Measurements from ENCODE around the gene SPECC1. TPM values are rescaled to one million over a fixed set of nuclear protein-coding genes. Genes with fewer than 3 reads are reported as not detected.
"Not testable (repeated sequence)": the region's sequence is repeated elsewhere in the genome, so short reads cannot be mapped to it uniquely, and the experiment has no call there.

The SPECC1 gene
- total RNA-seq, 2 experiments from 2014 or later, result 13.7 to 17.4 TPM

DNA sequence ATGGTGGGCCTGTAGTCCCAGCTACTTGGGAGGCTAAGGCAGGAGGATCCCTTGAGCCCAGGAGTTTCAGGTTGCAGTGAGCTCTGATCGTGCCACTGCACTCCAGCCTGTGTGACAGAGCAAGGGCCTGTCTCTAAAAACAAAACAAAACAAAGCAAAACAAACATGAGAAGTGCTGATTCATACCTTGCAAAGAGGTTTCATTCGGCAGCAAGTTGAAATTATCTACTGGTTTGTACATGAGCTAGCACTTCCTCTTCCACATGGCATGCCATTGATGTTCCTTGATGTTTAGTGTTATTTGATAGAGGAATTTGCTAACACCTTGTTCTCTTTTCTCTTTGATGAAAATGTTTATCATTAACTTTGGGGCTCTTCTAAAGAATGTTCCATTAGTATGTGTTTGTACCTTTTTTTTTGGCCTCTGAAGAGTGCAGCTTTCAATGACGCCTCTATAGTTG lies 50.6 kb downstream of the SPECC1 start:
- peaks cover 12% of the 10 kb centered on the region for H3K4me1 Mint-ChIP-seq (ENCODE audit: low read depth)
- DNase-seq, result no peak
- no peaks in the 10 kb centered on the region for H3K36me3 Mint-ChIP-seq (ENCODE audit: low read depth)
- no peak overlapping the region for H3K4me3 Mint-ChIP-seq
- no peak overlapping the region for H3K27ac Mint-ChIP-seq
- intact Hi-C loops (cut with micrococcal nuclease), result loop anchor here (10.0 kb wide), 1 partner anchor 55 kb away; the partner anchor contains the start of gene SPECC1
- H3K27me3 Mint-ChIP-seq (ENCODE audit: low read depth), result no peaks in the 10 kb centered on the region
- no peaks in the 10 kb centered on the region for H3K9me3 Mint-ChIP-seq
- CTCF ChIA-PET, result interaction anchor here (1.5 kb wide), 1 partner anchor 51 kb away, joined by 3 read pairs; the partner anchor contains the start of gene SPECC1

DNA sequence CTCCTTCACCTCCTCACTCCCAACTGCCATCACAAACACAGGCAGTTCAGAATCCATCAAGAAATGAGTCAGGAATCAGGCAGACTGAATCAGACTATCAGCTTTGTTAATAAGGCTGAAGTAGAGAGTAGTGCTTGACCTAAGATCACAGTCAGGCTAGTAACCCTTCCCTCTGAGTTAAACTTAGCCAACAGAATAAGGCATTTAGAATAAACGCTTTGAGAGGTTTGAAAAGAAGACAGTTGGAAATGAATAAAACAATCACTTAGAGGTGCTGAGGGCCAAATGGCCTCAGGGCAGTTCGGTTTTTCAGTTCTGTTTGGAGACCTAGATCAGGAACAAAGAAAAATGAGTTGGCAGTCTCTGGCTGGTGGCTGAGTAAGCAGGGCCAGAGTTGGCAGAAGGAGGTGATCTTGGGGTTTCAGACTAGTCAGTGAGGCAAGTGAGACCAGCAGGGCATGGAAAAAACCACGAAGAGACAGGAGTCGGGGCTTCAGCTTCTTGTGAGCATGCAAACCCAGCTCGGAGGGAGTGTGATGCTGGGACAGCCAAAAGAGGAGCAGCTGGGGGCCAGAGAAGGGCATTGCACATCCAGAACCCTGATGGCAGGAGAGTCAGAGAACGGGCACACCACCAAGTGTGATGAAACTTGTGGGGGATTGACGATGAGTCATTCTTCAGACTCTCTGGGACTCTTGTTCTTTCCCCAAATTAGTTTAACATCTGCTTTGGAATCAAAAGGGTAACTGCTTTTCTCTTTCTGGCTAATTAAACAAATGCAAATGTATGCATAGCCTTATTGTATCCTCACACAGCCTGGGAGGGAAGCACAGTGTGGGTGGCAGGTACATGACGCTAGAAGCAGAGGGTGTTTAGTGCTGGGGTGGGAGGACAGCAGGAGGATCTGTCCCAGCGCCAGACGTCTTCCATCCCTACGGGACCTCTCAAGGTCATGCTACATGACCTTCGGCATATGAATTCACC lies 54.8 kb downstream of the SPECC1 start:
- peak; percentile 32 for DNase-seq
- no peak overlapping the region for H3K4me3 Mint-ChIP-seq
- H3K9me3 Mint-ChIP-seq, result no peaks in the 10 kb centered on the region
- H3K36me3 Mint-ChIP-seq (ENCODE audit: low read depth), result no peaks in the 10 kb centered on the region
- peaks cover 13% of the 10 kb centered on the region for H3K4me1 Mint-ChIP-seq (ENCODE audit: low read depth)
- CTCF ChIA-PET, result interaction anchor here (0.6 kb wide), 1 partner anchor 480 kb away, joined by 8 read pairs; no protein-coding TSS in a partner anchor
- H3K27me3 Mint-ChIP-seq (ENCODE audit: low read depth), result no peaks in the 10 kb centered on the region
- intact Hi-C loops (cut with micrococcal nuclease), result loop anchor here (10.0 kb wide), 1 partner anchor 59 kb away; the partner anchor contains the start of gene SPECC1
- peak overlapping the region; percentile 3 for H3K27ac Mint-ChIP-seq

DNA sequence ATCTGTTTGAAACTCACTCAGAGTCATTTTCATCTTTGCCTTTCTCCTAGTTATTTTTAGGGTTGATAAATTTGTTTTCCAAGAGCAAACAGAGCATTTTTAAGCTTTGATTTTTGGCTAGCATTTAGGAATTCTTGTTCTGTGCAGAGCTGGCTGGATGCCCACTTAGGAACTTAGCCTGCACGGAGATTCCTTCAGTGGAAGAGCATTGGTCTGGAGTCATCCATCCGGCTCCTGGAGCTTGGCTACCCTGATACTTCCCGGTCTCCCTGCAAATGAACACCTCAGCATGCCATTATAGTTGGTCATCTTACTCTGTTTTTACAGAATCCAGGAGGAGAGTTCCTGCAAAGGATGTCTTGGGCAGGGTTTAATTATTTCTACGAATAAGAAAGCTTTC lies 57.1 kb downstream of the SPECC1 start:
- Mint-ChIP-seq H3K27me3 (ENCODE audit: low read depth) (no peaks in the 10 kb centered on the region), H3K4me3 (no peak overlapping the region), H3K4me1 (ENCODE audit: low read depth) (peaks cover 13% of the 10 kb centered on the region), H3K36me3 (ENCODE audit: low read depth) (no peaks in the 10 kb centered on the region), H3K27ac (no peak overlapping the region), H3K9me3 (no peaks in the 10 kb centered on the region)
- CTCF ChIA-PET, result no interaction called here
- no peak for DNase-seq
- intact Hi-C loops (cut with micrococcal nuclease), result loop anchor here (10.0 kb wide), 1 partner anchor 61 kb away; the partner anchor contains the start of gene SPECC1

DNA sequence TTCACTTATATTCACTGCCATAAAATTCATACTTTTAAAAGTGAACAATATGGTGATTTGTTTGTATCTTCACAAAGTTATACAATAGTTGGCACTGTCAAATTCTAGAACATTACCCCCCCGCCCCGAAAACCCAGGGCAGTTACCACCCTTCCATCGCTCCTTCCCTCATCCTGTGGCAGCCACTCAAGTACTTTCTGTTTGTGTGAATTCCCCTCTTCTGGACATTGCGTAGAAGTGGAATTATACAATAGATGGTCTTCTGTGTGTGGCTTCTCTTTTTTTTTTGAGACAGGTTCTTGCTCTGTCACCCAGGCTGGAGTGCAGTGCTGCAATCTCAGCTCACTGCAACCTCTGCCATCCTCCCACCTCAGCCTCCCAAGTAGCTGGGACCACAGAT lies 58.6 kb downstream of the SPECC1 start:
- Mint-ChIP-seq H3K9me3 (no peaks in the 10 kb centered on the region), H3K4me1 (ENCODE audit: low read depth) (peaks cover 13% of the 10 kb centered on the region), H3K36me3 (ENCODE audit: low read depth) (no peaks in the 10 kb centered on the region), H3K4me3 (no peak overlapping the region), H3K27me3 (ENCODE audit: low read depth) (no peaks in the 10 kb centered on the region), H3K27ac (no peak overlapping the region)
- CTCF ChIA-PET, result no interaction called here
- intact Hi-C loops (cut with micrococcal nuclease), result loop anchor here (10.0 kb wide), 1 partner anchor 63 kb away; the partner anchor contains the start of gene SPECC1
- no peak for DNase-seq

DNA sequence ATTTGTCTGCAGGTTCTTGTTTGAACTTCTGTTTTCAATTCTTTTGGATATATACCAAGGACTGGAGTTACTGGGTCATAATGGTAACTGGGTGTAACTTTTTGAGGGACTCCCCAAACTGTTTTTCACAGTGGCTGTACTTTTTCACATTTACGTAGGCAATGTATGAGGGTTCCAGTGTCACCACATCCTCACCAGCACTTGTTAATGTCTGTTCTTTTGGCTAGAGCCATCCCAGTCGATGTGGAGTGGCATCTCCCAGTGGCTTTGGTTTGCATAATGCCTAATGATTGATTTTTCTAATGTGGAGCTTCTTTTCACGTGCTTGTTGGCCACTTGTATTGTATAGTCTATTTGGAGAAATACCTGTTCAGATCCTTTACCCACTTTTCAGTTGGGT lies 59.3 kb downstream of the SPECC1 start:
- H3K4me1 Mint-ChIP-seq (ENCODE audit: low read depth), result peaks cover 18% of the 10 kb centered on the region
- no peak overlapping the region for H3K27ac Mint-ChIP-seq
- DNase-seq, result no peak
- H3K4me3 Mint-ChIP-seq, result no peak overlapping the region
- H3K36me3 Mint-ChIP-seq (ENCODE audit: low read depth), result no peaks in the 10 kb centered on the region
- intact Hi-C loops (cut with micrococcal nuclease), result loop anchor here (10.0 kb wide), 1 partner anchor 64 kb away; the partner anchor contains the start of gene SPECC1
- H3K9me3 Mint-ChIP-seq, result no peaks in the 10 kb centered on the region
- H3K27me3 Mint-ChIP-seq (ENCODE audit: low read depth), result no peaks in the 10 kb centered on the region
- CTCF ChIA-PET, result no interaction called here

DNA sequence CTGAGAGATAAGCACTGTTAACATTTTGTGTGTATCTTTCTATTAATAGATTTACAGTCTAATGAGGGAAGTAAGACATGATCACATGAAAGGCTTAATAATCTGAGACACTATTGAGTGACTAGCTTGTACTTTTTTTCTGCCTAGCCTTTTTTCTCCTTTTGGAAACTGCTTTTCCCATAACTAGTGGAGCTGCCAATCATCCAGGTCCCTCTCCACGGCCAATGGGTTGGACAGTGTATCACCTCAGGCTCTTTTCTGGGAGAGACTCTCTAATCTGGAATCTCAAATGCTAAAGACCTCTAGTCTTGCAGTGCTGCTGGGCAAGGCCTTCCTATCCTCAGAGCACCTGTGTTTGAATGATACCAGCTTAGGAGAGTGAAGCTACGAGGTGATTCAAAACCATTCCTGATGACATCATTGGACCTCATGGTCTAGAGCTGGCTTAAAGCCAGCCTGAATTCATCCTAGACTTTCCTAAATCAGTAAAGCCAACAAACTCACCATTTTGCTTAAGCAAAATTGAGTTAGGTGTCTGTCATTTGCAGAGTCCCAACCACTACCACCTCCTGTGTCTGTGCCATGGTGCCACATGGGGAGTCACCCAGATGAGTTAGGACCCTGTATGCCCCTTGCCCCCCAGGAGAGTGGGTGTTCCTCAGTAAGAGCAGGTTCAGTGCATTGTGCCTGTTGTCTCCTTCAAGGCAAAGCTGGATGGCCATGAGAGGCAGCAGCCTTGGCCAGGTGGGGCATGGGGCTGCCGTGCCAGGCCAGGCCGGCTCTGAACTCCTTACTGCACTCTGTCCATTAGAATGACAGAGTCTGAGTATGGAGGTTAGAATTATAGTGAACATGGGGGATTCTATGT lies 62.9 kb downstream of the SPECC1 start:
- no peaks in the 10 kb centered on the region for H3K9me3 Mint-ChIP-seq
- intact Hi-C loops (cut with micrococcal nuclease), result no loop called here
- DNase-seq, result no peak
- H3K27ac Mint-ChIP-seq, result no peak overlapping the region
- no peak overlapping the region for H3K4me3 Mint-ChIP-seq
- H3K27me3 Mint-ChIP-seq (ENCODE audit: low read depth), result peaks cover 2% of the 10 kb centered on the region
- CTCF ChIA-PET, result interaction anchor here (0.6 to 0.8 kb wide), 2 partner anchors 37 to 79 kb away, joined by 3 to 4 read pairs; no protein-coding TSS in a partner anchor
- peaks cover 17% of the 10 kb centered on the region for H3K4me1 Mint-ChIP-seq (ENCODE audit: low read depth)
- no peaks in the 10 kb centered on the region for H3K36me3 Mint-ChIP-seq (ENCODE audit: low read depth)

DNA sequence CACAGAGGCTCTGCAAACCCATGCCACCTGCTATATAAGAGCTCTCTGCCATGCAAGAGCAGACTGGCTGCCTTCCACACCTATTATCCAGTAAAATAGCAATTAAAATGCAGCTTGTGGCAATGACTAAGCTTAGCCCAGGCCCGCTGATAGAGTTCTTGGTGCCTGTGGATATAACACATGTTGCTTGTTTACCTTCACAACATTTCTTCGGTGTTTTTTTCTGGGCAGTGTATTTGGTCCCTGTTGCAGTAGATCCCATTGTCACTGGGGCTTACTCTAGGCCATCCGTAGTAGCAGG lies 63.5 kb downstream of the SPECC1 start:
- intact Hi-C loops (cut with micrococcal nuclease), result no loop called here
- peaks cover 17% of the 10 kb centered on the region for H3K4me1 Mint-ChIP-seq (ENCODE audit: low read depth)
- H3K27me3 Mint-ChIP-seq (ENCODE audit: low read depth), result peaks cover 2% of the 10 kb centered on the region
- H3K36me3 Mint-ChIP-seq (ENCODE audit: low read depth), result no peaks in the 10 kb centered on the region
- H3K4me3 Mint-ChIP-seq, result no peak overlapping the region
- no peak overlapping the region for H3K27ac Mint-ChIP-seq
- no peaks in the 10 kb centered on the region for H3K9me3 Mint-ChIP-seq
- CTCF ChIA-PET, result interaction anchor here (0.8 kb wide), 1 partner anchor 79 kb away, joined by 3 read pairs; no protein-coding TSS in a partner anchor
- no peak for DNase-seq

DNA sequence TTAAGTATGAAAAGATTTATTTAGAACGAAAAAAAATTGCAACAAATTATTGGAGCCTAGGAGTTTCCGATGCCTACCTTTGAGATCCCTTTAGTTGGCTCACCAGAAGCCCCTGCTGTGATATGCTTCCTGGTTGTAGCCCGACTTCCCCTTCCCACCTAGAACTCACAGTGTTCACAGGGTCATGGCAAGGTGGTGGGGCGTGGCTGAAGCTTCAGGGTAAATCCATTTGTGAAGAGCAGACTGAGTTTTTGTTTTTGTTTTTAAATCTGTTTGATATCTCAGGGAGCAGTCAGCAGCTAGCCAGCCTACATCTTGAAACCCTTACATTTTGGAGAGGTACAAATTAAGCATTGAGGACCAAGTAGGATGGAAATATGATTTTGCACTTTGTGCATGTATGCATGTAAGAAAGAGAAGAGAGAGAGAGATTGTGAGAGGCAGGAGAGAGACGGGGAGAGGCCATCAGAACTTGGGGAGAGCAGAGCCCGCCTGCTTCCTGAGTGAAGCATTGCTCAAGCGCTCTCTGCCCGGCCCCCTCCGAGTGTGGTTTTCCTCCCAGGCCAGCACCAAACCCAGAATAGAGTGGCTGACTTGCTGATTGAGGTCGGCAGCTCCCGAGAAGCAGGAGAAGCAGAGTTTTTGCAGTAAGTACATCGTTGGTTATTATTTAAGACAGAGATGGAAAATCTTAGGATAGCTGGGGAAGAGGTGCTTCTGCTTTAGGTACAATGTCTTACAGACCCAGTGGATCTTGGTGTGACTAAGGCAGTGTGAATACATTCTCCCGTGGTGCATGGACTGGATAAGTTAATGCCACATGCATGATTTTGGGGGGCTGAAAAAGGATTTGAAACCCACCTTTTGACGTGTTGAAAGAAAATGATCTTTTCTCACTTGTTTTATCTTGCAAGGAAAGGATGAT lies 64.2 kb downstream of the SPECC1 start:
- intact Hi-C loops (cut with micrococcal nuclease), result no loop called here
- Mint-ChIP-seq H3K4me1 (ENCODE audit: low read depth) (peaks cover 19% of the 10 kb centered on the region), H3K4me3 (peak overlapping the region; percentile 12), H3K36me3 (ENCODE audit: low read depth) (no peaks in the 10 kb centered on the region), H3K27ac (no peak overlapping the region), H3K9me3 (no peaks in the 10 kb centered on the region), H3K27me3 (ENCODE audit: low read depth) (peaks cover 2% of the 10 kb centered on the region)
- peak; percentile 50 for DNase-seq
- CTCF ChIA-PET, result no interaction called here

DNA sequence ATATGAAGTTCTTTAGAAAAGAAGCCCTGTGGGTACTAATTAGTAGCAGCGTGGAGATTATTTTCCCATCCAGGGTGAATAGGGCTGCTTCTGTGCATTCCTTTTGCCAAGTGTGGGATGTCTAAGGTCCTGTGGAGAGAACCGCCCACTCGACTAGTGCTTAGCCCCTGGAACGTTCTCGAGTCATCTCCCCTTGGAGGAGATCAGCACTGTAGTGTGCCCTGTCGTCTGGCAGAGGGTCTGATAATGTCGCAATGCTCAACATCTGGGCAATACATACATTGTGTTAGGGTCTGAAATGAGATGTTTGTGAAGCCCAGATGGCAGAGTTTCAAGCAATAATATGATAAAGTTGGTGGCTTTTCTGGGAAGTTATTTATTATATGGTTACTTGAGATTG lies 64.8 kb downstream of the SPECC1 start:
- Mint-ChIP-seq H3K4me3 (no peak overlapping the region), H3K36me3 (ENCODE audit: low read depth) (no peaks in the 10 kb centered on the region), H3K27ac (no peak overlapping the region), H3K4me1 (ENCODE audit: low read depth) (peaks cover 20% of the 10 kb centered on the region), H3K9me3 (no peaks in the 10 kb centered on the region), H3K27me3 (ENCODE audit: low read depth) (peaks cover 2% of the 10 kb centered on the region)
- DNase-seq, result no peak
- intact Hi-C loops (cut with micrococcal nuclease), result no loop called here
- CTCF ChIA-PET, result no interaction called here

DNA sequence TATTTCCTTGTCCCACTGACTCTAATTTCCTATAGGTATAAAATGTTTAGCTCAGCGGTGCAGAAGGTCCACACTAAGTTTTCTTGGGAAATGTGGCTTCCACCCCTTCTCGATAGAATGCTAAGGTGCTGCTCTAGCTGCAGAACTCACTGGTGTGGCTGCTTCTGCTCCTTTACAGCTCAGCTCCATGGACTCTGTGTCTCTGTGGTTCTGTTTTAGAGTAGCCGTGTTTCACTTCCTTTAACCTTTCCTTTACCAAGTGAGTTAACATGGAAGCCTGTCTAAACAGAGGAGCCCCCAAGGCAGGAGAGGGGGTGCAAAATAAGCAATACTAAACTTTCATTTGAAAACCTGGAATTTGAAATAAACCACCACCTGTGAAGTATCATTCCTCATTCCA lies 65.3 kb downstream of the SPECC1 start:
- peaks cover 2% of the 10 kb centered on the region for H3K27me3 Mint-ChIP-seq (ENCODE audit: low read depth)
- CTCF ChIA-PET, result no interaction called here
- peaks cover 20% of the 10 kb centered on the region for H3K4me1 Mint-ChIP-seq (ENCODE audit: low read depth)
- H3K9me3 Mint-ChIP-seq, result no peaks in the 10 kb centered on the region
- intact Hi-C loops (cut with micrococcal nuclease), result no loop called here
- H3K4me3 Mint-ChIP-seq, result no peak overlapping the region
- no peak for DNase-seq
- H3K36me3 Mint-ChIP-seq (ENCODE audit: low read depth), result no peaks in the 10 kb centered on the region
- H3K27ac Mint-ChIP-seq, result no peak overlapping the region

DNA sequence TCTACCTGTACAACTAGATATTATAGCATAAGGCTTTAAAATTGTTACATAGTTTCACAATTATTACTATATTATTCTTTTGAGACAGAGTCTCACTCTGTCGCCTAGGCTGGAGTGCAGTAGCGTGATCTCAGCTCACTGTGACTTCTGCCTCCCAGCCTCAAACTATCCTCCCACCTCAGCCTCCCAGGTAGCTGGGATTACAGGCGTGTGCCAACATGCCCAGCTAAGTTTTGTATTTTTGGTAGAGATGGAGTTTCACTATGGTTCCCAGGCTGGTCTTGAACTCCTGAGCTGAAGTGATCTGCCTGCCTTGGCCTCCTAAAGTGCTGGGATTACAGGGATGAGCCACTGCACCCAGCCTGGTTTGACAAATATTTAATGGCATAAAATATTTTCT lies 67.0 kb downstream of the SPECC1 start:
- H3K4me1 Mint-ChIP-seq (ENCODE audit: low read depth), result peaks cover 20% of the 10 kb centered on the region
- intact Hi-C loops (cut with micrococcal nuclease); H3K9me3 Mint-ChIP-seq; H3K27me3 Mint-ChIP-seq (ENCODE audit: low read depth); H3K36me3 Mint-ChIP-seq (ENCODE audit: low read depth); DNase-seq; H3K4me3 Mint-ChIP-seq; H3K27ac Mint-ChIP-seq: not testable (repeated sequence)
- CTCF ChIA-PET, result interaction anchor here (1.0 to 1.2 kb wide), 2 partner anchors 12 to 46 kb away, joined by 3 read pairs; no protein-coding TSS in a partner anchor

Data from activated naive CD4-positive, alpha-beta T cell treated with anti-CD3 and anti-CD28 coated beads for 36 hours (primary cell).